MM.1S (cell line): Measurements from ENCODE around the gene CELF2.

Experiments used
- CTCF ChIP-seq: fragments of 300-600 bp; sonication (generic); IDR thresholded peaks from 2 replicates; pipeline ENCODE4 v1.5.1; 2016; ENCODE audit warnings: antibody characterized with exemption, low read length, mixed read lengths
- EZH2 ChIP-seq: fragments of 300-600 bp; sonication (generic); optimal IDR thresholded peaks from 2 replicates; pipeline ENCODE3; 2017; ENCODE audit warnings: low read depth, mild to moderate bottlenecking, antibody characterized with exemption, low read length, mixed read lengths

GRCh38 chr10:11355592-11355991, 337.9 kb downstream of the CELF2 start:
- TF ChIP-seq CTCF: no peak
- no peak for TF ChIP-seq EZH2
